SU-DHL-6 (cell line): ENCODE measurements around the gene PRPSAP1.

Source experiments
- H2AFZ ChIP-seq: fragments of 200-600 bp; sonication (generic); 2 replicates; pipeline ENCODE4 v1.6.1; 2014; ENCODE audit warnings: low read depth, mild to moderate bottlenecking, moderate library complexity, mixed read lengths, antibody characterized with exemption, low read length; ENCODE audit not compliant: severe bottlenecking
- H3F3A ChIP-seq: fragments of 200-600 bp; shearing (Covaris generic); 2 replicates; pipeline ENCODE4 v1.6.0; 2016; ENCODE audit warnings: antibody characterized with exemption, mild to moderate bottlenecking; ENCODE audit not compliant: insufficient read depth
- H3K27ac ChIP-seq: fragments of 200-600 bp; sonication (generic); 2 replicates; pipeline ENCODE4 v1.5.1; 2016; ENCODE audit warnings: low read depth, mild to moderate bottlenecking, low read length, moderate library complexity, mixed read lengths
- H3K27me3 ChIP-seq: fragments of 200-600 bp; sonication (generic), shearing (Covaris generic); 2 replicates; pipeline ENCODE4 v1.6.0; 2014; ENCODE audit warnings: mild to moderate bottlenecking, low read length
- H3K36me3 ChIP-seq: fragments of 200-600 bp; sonication (generic); 2 replicates; pipeline ENCODE4 v1.6.1; 2014; ENCODE audit warnings: mild to moderate bottlenecking, low read length, mixed read lengths
- H3K4me2 ChIP-seq: fragments of 300-600, 200-600 bp; shearing (Covaris generic), sonication (generic); 2 replicates; pipeline ENCODE4 v1.6.0; 2014; ENCODE audit warnings: low read length, low read depth, mild to moderate bottlenecking; ENCODE audit not compliant: poor library complexity, severe bottlenecking
- H3K4me3 ChIP-seq: fragments of 200-600 bp; sonication (generic); 2 replicates; pipeline ENCODE4 v1.5.1; 2014; ENCODE audit warnings: antibody characterized with exemption, low read length, mild to moderate bottlenecking, mixed read lengths; ENCODE audit not compliant: insufficient read depth, poor library complexity, severe bottlenecking
- H3K79me2 ChIP-seq: fragments of 200-600 bp; sonication (generic); 2 replicates; pipeline ENCODE4 v1.6.1; 2014; ENCODE audit warnings: mild to moderate bottlenecking, low read length, moderate library complexity; ENCODE audit not compliant: insufficient read depth
- H3K9ac ChIP-seq: fragments of 200-600 bp; sonication (generic); 2 replicates; pipeline ENCODE4 v1.7.0; 2014; ENCODE audit warnings: mild to moderate bottlenecking, low read length
- H3K9me2 ChIP-seq: fragments of 200-600 bp; sonication (generic); replicated peaks from 2 replicates; pipeline ENCODE4 v1.6.1; 2014; ENCODE audit warnings: low read length; ENCODE audit not compliant: insufficient read depth
- H3K9me3 ChIP-seq: fragments of 200-600 bp; sonication (generic); 2 replicates; pipeline ENCODE4 v1.6.1; 2014; ENCODE audit warnings: low read length, mixed read lengths; ENCODE audit not compliant: insufficient read depth
- H4K20me1 ChIP-seq: fragments of 200-600 bp; sonication (generic); 2 replicates; pipeline ENCODE4 v1.6.1; 2014; ENCODE audit warnings: low read depth, mild to moderate bottlenecking, antibody characterized with exemption, low read length, moderate library complexity, mixed read lengths
- EZH2phosphoT487 ChIP-seq: fragments of 200-600 bp; sonication (generic), shearing (Covaris generic); conservative IDR thresholded peaks from 2 replicates; pipeline ENCODE4 v1.6.1; 2018; ENCODE audit warnings: mild to moderate bottlenecking, antibody characterized with exemption, low read length, moderate library complexity, mixed read lengths
- TF ChIP-seq, protein P1 (sequence below): fragments of 200-600 bp; sonication (generic); IDR thresholded peaks from one replicate; pipeline ENCODE4 v1.5.1; 2017; ENCODE audit warnings: antibody characterized with exemption, mild to moderate bottlenecking, low read length, moderate library complexity; ENCODE audit not compliant: insufficient read depth, poor library complexity, severe bottlenecking

Gene PRPSAP1

GRCh38 chr17:76390003-76390421 is 36.3 kb upstream of the PRPSAP1 start:
- no peak overlapping the region for H2AFZ ChIP-seq
- no peaks in the 10 kb centered on the region for H3K36me3 ChIP-seq
- H3K9ac ChIP-seq = no peak overlapping the region
- no peaks in the 10 kb centered on the region for H3K79me2 ChIP-seq
- H3K27me3 ChIP-seq = no peaks in the 10 kb centered on the region
- H3K9me2 ChIP-seq = no peaks in the 10 kb centered on the region
- no peak for TF ChIP-seq EZH2phosphoT487
- TF ChIP-seq, protein P1, sequence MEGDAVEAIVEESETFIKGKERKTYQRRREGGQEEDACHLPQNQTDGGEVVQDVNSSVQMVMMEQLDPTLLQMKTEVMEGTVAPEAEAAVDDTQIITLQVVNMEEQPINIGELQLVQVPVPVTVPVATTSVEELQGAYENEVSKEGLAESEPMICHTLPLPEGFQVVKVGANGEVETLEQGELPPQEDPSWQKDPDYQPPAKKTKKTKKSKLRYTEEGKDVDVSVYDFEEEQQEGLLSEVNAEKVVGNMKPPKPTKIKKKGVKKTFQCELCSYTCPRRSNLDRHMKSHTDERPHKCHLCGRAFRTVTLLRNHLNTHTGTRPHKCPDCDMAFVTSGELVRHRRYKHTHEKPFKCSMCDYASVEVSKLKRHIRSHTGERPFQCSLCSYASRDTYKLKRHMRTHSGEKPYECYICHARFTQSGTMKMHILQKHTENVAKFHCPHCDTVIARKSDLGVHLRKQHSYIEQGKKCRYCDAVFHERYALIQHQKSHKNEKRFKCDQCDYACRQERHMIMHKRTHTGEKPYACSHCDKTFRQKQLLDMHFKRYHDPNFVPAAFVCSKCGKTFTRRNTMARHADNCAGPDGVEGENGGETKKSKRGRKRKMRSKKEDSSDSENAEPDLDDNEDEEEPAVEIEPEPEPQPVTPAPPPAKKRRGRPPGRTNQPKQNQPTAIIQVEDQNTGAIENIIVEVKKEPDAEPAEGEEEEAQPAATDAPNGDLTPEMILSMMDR = no peak
- no peaks in the 10 kb centered on the region for H3F3A ChIP-seq
- H3K9me3 ChIP-seq = no peaks in the 10 kb centered on the region
- H3K4me2 ChIP-seq = no peak overlapping the region
- H3K27ac ChIP-seq = no peak overlapping the region
- no peak overlapping the region for H3K4me3 ChIP-seq
- H4K20me1 ChIP-seq = no peaks in the 10 kb centered on the region

DNA sequence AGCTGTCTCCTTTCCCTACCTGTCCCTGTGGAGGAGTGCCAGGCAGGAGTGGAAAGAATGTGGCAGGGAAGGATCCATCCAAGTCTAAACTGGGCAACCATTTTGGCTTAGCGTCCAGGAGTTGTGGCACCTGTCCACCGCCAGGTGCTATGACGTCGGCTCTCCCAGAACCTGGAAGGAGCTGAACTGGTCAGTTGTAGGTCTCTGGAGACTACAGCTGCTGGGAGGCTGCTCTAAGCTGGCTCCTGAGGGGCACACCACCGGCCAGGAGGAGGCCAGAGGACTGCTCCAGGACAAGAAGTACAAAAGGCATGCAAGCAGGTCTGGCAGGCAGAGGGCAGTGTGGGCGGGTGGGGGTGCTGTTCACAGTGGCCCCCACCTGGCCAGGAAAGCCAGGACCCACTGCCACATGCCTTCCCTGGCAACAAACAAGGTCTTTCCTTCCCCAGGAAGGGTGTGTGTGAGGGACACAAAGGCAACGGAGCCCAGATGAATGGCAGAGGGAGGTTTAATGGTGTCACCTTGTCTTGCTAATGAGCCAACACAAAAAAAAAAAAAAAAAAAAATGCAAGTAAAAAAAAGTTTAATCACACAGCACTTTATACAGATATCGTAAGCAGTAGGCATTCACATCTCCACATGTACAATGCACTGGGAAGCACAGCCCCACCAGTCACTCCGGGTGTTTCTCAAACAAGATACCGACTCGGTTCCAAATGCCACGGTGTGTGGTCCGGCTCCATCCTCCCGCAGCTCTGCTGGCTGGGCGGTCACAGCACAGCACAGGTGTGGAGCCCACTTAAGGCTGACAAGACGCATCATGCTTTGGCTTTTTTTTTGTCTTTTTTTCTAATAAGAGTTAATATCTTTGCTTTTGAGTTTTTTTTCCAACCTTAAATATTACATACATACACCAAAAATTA is 35.5 kb upstream of the PRPSAP1 start:
- Histone ChIP-seq H3K9ac (no peak overlapping the region), H3K9me2 (no peaks in the 10 kb centered on the region), H3K4me2 (no peak overlapping the region), H3K36me3 (no peaks in the 10 kb centered on the region), H3K27ac (no peak overlapping the region), H4K20me1 (no peaks in the 10 kb centered on the region), H3F3A (no peaks in the 10 kb centered on the region), H3K79me2 (no peaks in the 10 kb centered on the region), H3K4me3 (no peak overlapping the region), H3K9me3 (no peaks in the 10 kb centered on the region), H2AFZ (no peak overlapping the region), H3K27me3 (no peaks in the 10 kb centered on the region)
- no peak for TF ChIP-seq EZH2phosphoT487
- TF ChIP-seq, protein P1 = no peak

GRCh38 chr17:76386966-76387765 is 33.5 kb upstream of the PRPSAP1 start:
- Histone ChIP-seq H3F3A (no peaks in the 10 kb centered on the region), H3K9ac (no peak overlapping the region), H3K9me3 (no peaks in the 10 kb centered on the region), H4K20me1 (no peaks in the 10 kb centered on the region), H3K27ac (no peak overlapping the region), H3K4me2 (no peak overlapping the region), H3K9me2 (no peaks in the 10 kb centered on the region), H2AFZ (no peak overlapping the region), H3K4me3 (no peak overlapping the region), H3K36me3 (no peaks in the 10 kb centered on the region), H3K27me3 (no peaks in the 10 kb centered on the region), H3K79me2 (no peaks in the 10 kb centered on the region)
- TF ChIP-seq EZH2phosphoT487 = no peak
- TF ChIP-seq, protein P1 = no peak
